Measurements from ENCODE around the gene ZNF512. TPM values are rescaled to one million over a fixed set of nuclear protein-coding genes. Genes with fewer than 3 reads are reported as not detected.

ZNF512 gene
- total and polyA plus RNA-seq, 2 of the 13 experiments (the other 11 are each of a cell fraction or from before 2014, with no cell fraction given) = 29.8 to 31.0 TPM

DNA sequence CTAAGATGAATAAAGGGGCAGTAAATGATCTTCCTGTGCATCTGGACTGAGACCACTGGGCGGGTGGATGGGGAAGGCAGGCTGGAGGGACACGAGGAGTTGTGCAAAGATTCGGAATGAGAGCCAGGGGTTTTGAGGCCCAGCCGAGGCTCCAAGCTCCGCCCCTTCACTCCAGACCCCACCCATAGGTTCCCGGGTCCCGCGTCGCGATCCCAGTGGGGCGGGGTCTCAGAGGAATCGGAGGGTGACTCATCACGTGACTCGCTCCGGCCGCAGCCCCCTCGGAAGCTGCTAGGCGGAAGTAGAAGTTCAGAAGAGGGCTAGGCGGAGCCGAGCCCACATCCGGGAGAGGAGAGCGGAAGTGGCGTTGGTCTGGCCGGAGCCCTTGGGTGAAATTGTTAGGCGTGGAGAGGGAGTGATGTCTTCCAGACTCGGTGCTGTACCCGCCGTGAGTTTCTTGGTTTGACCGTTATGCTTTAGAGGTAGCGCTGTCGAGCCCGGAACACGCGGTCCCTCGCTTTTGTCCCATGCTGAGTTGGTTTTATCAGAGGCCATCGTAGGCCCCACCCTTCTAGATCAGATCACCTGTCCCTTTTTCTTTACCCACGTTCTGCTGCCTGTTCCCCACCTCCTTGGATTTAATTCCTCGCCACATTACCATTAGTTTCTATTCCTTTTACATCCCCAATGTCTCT is at the start of gene ZNF512 (continued):
- TF ChIP-seq NAIF1 (CRISPR knock-in tag; IDR thresholded peaks at IDR 0.05; ENCODE audit: borderline replicate concordance) (no peak; the same call in 1 of the 2 replicates), FOSL1 (CRISPR knock-in tag; IDR thresholded peaks at IDR 0.05; ENCODE audit: borderline replicate concordance) (no peak), ZNF644 (CRISPR knock-in tag; IDR thresholded peaks at IDR 0.05; ENCODE audit: low read depth) (no peak), KDM5A (IDR thresholded peaks at IDR 0.05; ENCODE audit: borderline replicate concordance, low read length) (peak; percentile 86; the same call in 1 of the 2 replicates), NCOA1 (CRISPR knock-in tag; IDR thresholded peaks at IDR 0.05) (0 out of 2 replicates have a peak, but pooled peaks have one; percentile 1), TP53 (CRISPR knock-in tag; conservative IDR thresholded peaks at IDR 0.05) (peak; percentile 78; the same call in 1 of the 2 replicates), ARID2 (CRISPR knock-in tag; IDR thresholded peaks at IDR 0.05; ENCODE audit: borderline replicate concordance) (0 out of 2 replicates have a peak, but pooled peaks have one; percentile 69), MBD4 (IDR thresholded peaks at IDR 0.05; ENCODE audit: borderline replicate concordance, low read length) (no peak), HIVEP1 (CRISPR knock-in tag; IDR thresholded peaks at IDR 0.05) (no peak), NR2F2 (IDR thresholded peaks at IDR 0.05; ENCODE audit: borderline replicate concordance, low read depth) (no peak; the same call in 1 of the 2 replicates), EHMT2 (IDR thresholded peaks at IDR 0.05; ENCODE audit: borderline replicate concordance, low read depth, low read length) (no peak), E2F5 (CRISPR knock-in tag; conservative IDR thresholded peaks at IDR 0.05) (no peak), GZF1 (CRISPR knock-in tag; IDR thresholded peaks at IDR 0.05) (no peak), MTA3 (CRISPR knock-in tag; IDR thresholded peaks at IDR 0.05) (no peak), KAT2B (IDR thresholded peaks at IDR 0.05; ENCODE audit: borderline replicate concordance, low read depth, low read length) (no peak), SSRP1 (CRISPR knock-in tag; IDR thresholded peaks at IDR 0.05) (no peak), NONO (IDR thresholded peaks at IDR 0.05) (no peak), NONO (CRISPR knock-in tag; conservative IDR thresholded peaks at IDR 0.05) (peak; percentile 62; the same call in 1 of the 2 replicates), CAMTA2 (CRISPR knock-in tag; IDR thresholded peaks at IDR 0.05; ENCODE audit: borderline replicate concordance) (no peak), ZNF552 (CRISPR knock-in tag; IDR thresholded peaks at IDR 0.05; ENCODE audit: borderline replicate concordance) (no peak; the same call in 1 of the 2 replicates), ZNF546 (CRISPR knock-in tag; conservative IDR thresholded peaks at IDR 0.05) (peak; percentile 59; the same call in 1 of the 2 replicates), ZBTB3 (CRISPR knock-in tag; IDR thresholded peaks at IDR 0.05; ENCODE audit: borderline replicate concordance, low read depth) (no peak), CBX2 (IDR thresholded peaks at IDR 0.05; ENCODE audit: low read depth, low read length) (no peak), CBX2 (CRISPR knock-in tag; IDR thresholded peaks at IDR 0.05; ENCODE audit: low read depth) (no peak), BATF2 (CRISPR knock-in tag; IDR thresholded peaks at IDR 0.05) (no peak)
- TF ChIP-seq, protein P1, sequence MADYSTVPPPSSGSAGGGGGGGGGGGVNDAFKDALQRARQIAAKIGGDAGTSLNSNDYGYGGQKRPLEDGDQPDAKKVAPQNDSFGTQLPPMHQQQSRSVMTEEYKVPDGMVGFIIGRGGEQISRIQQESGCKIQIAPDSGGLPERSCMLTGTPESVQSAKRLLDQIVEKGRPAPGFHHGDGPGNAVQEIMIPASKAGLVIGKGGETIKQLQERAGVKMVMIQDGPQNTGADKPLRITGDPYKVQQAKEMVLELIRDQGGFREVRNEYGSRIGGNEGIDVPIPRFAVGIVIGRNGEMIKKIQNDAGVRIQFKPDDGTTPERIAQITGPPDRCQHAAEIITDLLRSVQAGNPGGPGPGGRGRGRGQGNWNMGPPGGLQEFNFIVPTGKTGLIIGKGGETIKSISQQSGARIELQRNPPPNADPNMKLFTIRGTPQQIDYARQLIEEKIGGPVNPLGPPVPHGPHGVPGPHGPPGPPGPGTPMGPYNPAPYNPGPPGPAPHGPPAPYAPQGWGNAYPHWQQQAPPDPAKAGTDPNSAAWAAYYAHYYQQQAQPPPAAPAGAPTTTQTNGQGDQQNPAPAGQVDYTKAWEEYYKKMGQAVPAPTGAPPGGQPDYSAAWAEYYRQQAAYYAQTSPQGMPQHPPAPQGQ (CRISPR knock-in tag; IDR thresholded peaks at IDR 0.05; ENCODE audit: borderline replicate concordance) = no peak
